AG04450 (cell line): ENCODE data around the gene KCNH2. TPM values are rescaled to one million over a fixed set of nuclear protein-coding genes. Genes with fewer than 3 reads are reported as not detected.

Source experiments
- CTCF ChIA-PET: fragments of 300-600, 350-600 bp; formaldehyde crosslinking; extraction: SDS; loops from one replicate; lab custom pipeline; 2022; ENCODE audit warnings: antibody characterized with exemption, inconsistent platforms; lab: Charles Lee
- POLR2A ChIA-PET: fragments of 350-600 bp; formaldehyde crosslinking; extraction: SDS; loops from one replicate; lab custom pipeline; 2021; ENCODE audit warnings: antibody characterized with exemption, inconsistent platforms; lab: Yijun Ruan, JAX
- DNase-seq: peaks from one replicate; pipeline ENCODE4 v3.0.0-alpha.2; 2011; ENCODE audit warnings: low read depth, low spot score
- H3K27ac ChIP-seq: one replicate; pipeline ENCODE4 v1.5.1; 2012; ENCODE audit warnings: low read depth, low read length, control low read depth
- H3K27me3 ChIP-seq: one replicate; pipeline ENCODE4 v1.6.0; 2012; ENCODE audit warnings: low read length; ENCODE audit not compliant: control insufficient read depth, insufficient read depth
- H3K4me3 ChIP-seq: 2 replicates; pipeline ENCODE4 v1.5.1; 2011; ENCODE audit warnings: mild to moderate bottlenecking, low read depth, low read length, control low read depth
- H3K9me3 ChIP-seq: 2 replicates; pipeline ENCODE4 v1.5.1; 2012; ENCODE audit warnings: low read length; ENCODE audit not compliant: control insufficient read depth, insufficient read depth
- polyA plus RNA-seq: library from polyadenylated mRNA; depleted of rRNA; stranded (reverse); fragments of >200 nt; gene quantifications from 2 replicates; pipeline ENCODE4 v1.2.3, GENCODE V29; 2011
- TF ChIP-seq, protein P1 (sequence below): IDR thresholded peaks from 2 replicates; pipeline ENCODE4 v1.5.1; 2011; ENCODE audit warnings: low read depth, low read length, control low read depth, inconsistent platforms

The KCNH2 gene
- polyA plus RNA-seq, 1 experiment = 1.3 TPM

DNA sequence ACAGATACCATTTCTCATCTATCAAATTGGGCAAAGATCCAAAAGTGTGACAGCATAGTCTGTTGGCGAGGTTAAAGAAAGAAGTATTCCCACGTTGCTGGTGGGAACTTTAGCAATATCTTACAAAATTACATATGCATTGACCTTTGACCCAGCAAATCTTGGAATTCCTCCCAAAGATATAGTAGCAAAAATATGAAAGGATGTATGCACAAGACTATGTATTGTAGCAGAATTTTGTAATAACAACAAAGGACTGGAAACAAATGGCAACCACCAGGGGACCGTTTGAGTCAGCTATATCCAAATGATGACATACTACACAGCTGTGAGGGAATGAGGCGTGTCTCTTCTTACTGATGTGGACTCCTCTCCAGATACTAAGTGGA, 50.2 kb downstream of the KCNH2 start:
- no peak for DNase-seq
- TF ChIP-seq, protein P1, sequence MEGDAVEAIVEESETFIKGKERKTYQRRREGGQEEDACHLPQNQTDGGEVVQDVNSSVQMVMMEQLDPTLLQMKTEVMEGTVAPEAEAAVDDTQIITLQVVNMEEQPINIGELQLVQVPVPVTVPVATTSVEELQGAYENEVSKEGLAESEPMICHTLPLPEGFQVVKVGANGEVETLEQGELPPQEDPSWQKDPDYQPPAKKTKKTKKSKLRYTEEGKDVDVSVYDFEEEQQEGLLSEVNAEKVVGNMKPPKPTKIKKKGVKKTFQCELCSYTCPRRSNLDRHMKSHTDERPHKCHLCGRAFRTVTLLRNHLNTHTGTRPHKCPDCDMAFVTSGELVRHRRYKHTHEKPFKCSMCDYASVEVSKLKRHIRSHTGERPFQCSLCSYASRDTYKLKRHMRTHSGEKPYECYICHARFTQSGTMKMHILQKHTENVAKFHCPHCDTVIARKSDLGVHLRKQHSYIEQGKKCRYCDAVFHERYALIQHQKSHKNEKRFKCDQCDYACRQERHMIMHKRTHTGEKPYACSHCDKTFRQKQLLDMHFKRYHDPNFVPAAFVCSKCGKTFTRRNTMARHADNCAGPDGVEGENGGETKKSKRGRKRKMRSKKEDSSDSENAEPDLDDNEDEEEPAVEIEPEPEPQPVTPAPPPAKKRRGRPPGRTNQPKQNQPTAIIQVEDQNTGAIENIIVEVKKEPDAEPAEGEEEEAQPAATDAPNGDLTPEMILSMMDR = no peak

DNA sequence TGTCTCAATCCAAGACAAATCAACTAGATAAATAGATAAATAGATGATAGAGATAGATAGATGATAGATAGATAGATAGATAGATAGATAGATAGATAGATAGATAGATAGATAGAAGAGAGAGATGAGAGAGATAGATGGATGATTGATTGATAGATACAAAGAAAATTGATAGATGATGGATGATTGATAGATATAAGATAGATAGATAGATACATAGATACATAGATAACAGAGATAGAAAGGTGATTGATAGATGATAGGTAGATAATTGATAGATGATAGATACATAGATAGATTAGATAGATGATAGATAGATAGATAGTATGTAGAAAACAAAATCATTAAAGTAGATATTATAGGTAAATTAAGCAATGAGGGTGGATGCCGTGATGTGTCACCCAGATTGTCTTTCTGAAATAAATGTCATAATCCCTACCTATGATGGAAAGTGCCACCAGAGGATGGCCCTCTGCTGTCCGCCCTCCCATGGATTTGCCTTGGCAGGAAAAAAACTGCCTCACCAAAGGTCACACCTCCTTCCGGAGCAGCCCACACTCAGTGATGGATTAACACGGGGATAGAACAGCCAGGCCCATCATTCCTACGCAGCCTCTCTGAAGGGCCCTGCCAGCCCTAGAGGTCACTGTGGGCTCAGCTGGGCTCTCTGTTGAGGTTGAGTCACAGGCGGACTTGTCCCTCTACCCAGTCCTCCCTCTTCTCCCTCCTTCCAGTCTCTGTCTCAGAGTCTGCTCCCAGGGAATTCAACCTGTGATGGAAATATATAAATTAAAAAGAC, 50.8 kb downstream of the KCNH2 start:
- no peak for DNase-seq
- TF ChIP-seq, protein P1 = no peak
- H3K4me3 ChIP-seq = no peak overlapping the region
- H3K27ac ChIP-seq = no peak overlapping the region
- CTCF ChIA-PET = interaction anchor here (1.0 to 1.2 kb wide), 4 partner anchors 29 to 58 kb away, joined by 3 to 7 read pairs (median 3); no protein-coding TSS in a partner anchor
- peaks cover 4% of the 10 kb centered on the region for H3K27me3 ChIP-seq
- H3K9me3 ChIP-seq = no peaks in the 10 kb centered on the region
- POLR2A ChIA-PET = no interaction called here

More for the DNA sequence above, 50.2 kb downstream of the KCNH2 start:
- CTCF ChIA-PET = no interaction called here
- no peaks in the 10 kb centered on the region for H3K9me3 ChIP-seq
- H3K4me3 ChIP-seq = no peak overlapping the region
- POLR2A ChIA-PET = no interaction called here
- peaks cover 4% of the 10 kb centered on the region for H3K27me3 ChIP-seq
- no peak overlapping the region for H3K27ac ChIP-seq

DNA sequence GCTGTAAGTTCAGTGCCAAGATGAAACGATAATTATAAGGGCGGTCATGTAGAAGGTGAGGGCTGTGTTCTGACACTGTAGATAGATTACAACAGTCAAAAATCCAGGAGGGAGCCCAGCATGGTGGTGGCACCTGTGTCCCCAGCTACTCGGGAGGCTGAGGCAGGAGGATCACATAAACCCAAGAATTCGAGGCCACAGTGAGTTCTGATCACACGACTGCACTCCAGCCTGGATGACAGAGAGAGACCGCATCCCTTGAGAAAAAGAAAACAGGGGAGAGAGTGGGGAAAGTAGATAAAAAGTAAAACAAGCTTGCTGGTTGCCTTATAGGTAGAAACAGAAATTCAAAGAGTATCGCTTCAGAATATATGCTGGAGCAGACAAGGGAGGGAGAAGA, 52.1 kb downstream of the KCNH2 start:
- H3K27me3 ChIP-seq = peaks cover 5% of the 10 kb centered on the region
- DNase-seq = no peak
- H3K27ac ChIP-seq = no peak overlapping the region
- ChIA-PET POLR2A (no interaction called here), CTCF (interaction anchor here (1.0 to 1.2 kb wide), 4 partner anchors 28 to 60 kb away, joined by 3 to 7 read pairs (median 3); no protein-coding TSS in a partner anchor)
- H3K9me3 ChIP-seq = no peaks in the 10 kb centered on the region
- H3K4me3 ChIP-seq = no peak overlapping the region
- TF ChIP-seq, protein P1 = no peak

DNA sequence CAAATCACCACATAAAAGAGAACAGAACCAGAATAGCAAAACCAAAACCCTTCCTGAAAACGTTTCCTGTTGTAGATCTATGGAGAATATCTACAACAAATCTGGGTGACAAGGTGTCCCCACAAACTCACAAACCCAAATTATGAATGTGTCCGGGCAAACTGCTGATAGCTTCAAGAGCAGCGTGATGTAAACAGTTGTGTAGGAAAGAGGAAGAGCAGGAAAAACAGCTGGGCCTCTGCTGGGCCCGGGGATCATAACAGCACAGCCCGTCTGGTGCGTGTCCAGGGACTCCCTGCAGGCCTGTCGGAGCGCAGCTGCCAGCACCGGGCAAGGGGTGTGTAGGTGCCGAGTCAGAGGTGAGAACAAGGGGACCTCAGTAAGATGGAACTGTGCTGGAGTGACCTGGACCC, 53.7 kb downstream of the KCNH2 start:
- CTCF ChIA-PET = no interaction called here
- POLR2A ChIA-PET = no interaction called here

More for the DNA sequence above, 53.7 kb downstream of the KCNH2 start:
- TF ChIP-seq, protein P1 = no peak
- DNase-seq = no peak
- Histone ChIP-seq H3K9me3 (no peaks in the 10 kb centered on the region), H3K4me3 (no peak overlapping the region), H3K27ac (no peak overlapping the region), H3K27me3 (peaks cover 4% of the 10 kb centered on the region)
